MM.1S (cell line): ENCODE data around the gene AKAP13.

Experiments
- CTCF ChIP-seq: fragments of 300-600 bp; sonication (generic); IDR thresholded peaks from 2 replicates; pipeline ENCODE4 v1.5.1; 2016; ENCODE audit warnings: antibody characterized with exemption, low read length, mixed read lengths
- EZH2 ChIP-seq: fragments of 300-600 bp; sonication (generic); optimal IDR thresholded peaks from 2 replicates; pipeline ENCODE3; 2017; ENCODE audit warnings: low read depth, mild to moderate bottlenecking, antibody characterized with exemption, low read length, mixed read lengths

GRCh38 chr15:85458764-85459163, 78.4 kb downstream of the AKAP13 start:
- TF ChIP-seq EZH2: no peak
- TF ChIP-seq CTCF: no peak
